HG02852 (cell line): ENCODE measurements around the gene REPS2.
"Not testable (repeated sequence)": the region's sequence is repeated elsewhere in the genome, so short reads cannot be mapped to it uniquely, and the experiment has no call there.

ENCODE experiments used
- ATAC-seq: cut with Tn5 transposase; IDR thresholded peaks from one replicate; pipeline ENCODE4 v1.9.1; 2021; ENCODE audit warnings: mild to moderate bottlenecking, moderate library complexity; ENCODE audit not compliant: unreplicated experiment

REPS2 gene

DNA sequence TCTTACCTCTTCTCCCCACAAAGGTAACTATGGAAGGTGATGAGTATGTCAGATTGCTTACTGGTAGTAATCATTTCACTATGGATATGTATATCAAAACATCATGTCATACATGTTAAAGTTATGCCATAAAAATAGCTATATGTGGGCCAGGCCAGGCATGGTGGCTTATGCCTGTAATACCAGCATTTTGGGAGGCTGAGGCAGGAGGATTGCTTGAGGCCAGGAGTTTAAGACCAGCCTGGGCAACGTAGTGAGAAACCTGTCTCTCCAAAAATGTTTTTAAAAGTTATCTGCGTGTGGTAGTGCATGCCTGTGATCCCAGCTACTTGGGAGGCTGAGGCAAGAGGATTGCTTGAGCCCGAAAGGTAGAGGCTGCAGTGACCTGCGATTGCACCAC lies 16.2 kb downstream of the REPS2 start:
- not testable (repeated sequence) for ATAC-seq

DNA sequence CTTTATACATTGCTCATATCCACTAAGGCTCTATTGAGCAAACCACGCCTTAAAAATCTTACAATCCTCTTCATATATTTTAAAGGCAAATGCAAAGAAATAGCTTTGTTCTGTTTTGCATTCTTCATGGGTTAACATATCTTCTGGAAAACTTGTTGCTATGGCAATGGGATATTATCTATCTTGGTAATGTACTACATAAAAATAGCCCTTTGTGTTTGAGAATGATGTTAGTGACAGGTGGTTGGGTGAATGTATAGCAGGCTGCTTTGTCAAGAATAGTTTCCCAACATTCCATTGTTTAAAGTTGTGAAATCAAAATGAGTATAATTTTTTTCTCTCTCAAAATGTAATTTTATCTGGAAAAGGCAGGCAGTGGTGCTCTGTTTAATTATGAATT lies 16.8 kb downstream of the REPS2 start:
- ATAC-seq: no peak

DNA sequence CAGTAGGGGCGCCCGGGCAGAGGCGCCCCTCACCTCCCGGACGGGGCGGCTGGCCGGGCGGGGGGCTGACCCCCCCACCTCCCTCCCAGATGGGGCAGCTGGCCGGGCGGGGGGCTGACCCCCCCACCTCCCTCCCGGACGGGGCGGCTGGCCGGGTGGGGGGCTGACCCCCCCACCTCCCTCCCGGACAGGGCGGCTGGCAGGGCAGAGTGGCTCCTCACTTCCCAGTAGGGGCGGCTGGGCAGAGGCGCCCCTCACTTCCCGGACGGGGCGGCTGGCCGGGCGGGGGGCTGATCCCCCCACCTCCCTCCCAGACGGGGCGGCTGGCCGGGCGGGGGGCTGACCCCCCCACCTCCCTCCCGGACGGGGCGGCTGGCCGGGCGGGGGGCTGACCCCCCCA lies 18.5 kb downstream of the REPS2 start:
- not testable (repeated sequence) for ATAC-seq

DNA sequence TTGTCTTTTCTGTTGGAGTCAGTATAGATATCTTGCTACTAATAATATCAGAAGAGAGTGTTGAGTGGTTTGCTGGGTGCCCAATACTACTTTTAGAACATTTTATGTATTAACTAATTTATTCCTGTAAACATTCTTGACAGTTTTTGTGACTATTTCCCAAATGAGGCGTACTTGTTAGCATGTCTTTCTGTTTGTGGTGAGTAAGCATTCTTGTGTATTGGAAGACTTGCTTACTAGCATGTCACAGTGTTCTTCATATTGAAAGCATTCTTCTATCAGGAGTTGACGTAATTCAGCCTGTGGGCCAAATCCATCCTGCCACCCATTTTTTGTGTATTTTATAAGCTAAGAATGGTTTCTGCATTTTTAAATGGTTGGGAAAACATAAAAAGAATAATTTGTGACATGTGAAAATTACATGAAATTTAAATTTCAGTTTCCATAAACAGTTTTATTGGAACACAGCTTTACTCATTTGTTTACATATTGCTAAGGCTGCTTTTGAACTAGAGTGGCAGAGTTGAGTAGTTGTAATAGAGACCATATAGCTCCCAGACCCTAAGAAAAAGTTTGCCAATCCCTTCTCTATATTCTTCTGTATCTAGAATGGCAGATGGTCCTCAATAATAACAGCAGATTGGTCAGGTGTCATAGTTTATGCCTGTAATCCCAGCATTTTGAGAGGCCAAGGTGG lies 20.4 kb downstream of the REPS2 start:
- no peak for ATAC-seq

DNA sequence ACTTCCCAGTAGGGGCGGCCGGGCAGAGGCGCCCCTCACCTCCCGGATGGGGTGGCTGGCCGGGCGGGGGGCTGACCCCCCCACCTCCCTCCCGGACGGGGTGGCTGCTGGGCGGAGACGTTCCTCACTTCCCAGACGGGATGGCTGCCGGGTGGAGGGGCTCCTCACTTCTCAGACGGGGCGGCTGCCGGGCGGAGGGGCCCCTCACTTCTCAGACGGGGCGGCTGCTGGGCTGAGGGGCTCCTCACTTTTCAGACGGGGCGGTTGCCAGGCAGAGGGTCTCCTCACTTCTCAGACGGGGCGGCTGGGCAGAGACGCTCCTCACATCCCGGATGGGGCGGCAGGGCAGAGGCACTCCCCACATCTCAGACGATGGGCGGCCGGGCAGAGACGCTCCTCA lies 22.3 kb downstream of the REPS2 start:
- ATAC-seq: not testable (repeated sequence)

DNA sequence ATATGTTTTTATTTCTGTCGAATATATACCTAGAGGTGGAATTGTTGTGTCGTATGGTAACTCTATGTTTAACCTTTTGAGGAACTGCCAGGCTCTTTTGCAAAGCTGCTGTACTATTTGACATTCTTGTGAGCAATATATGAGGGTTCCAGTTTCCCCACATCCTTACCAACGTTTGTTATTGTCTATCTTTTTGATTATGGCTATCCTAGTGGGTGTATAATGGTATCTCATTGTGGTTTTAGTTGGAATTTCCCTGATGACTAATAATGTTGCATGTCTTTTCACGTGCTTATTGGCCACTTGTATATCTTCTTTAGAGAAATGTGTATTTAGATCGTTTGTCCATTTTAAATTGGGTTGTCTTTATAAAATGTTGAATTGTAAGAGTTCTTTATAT lies 24.5 kb downstream of the REPS2 start:
- ATAC-seq: no peak

DNA sequence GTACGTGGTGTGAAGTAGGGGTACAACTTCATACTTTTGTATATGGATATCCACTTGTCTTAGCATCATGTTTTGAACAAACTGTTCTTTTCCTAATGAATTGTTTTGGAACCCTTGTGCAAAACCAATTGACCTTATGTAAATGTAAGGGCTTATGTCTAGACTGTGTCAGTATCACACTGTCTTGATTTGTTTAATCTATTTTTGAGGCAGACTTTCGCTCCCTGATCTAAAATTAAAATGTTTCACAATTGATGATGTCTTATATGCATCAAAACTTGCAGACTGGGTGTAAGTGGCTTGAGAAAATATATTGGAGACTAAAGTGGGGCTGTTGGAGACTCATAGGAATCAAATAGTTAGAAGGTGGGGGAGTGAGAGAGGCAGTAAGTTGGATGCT lies 25.2 kb downstream of the REPS2 start:
- ATAC-seq: no peak

DNA sequence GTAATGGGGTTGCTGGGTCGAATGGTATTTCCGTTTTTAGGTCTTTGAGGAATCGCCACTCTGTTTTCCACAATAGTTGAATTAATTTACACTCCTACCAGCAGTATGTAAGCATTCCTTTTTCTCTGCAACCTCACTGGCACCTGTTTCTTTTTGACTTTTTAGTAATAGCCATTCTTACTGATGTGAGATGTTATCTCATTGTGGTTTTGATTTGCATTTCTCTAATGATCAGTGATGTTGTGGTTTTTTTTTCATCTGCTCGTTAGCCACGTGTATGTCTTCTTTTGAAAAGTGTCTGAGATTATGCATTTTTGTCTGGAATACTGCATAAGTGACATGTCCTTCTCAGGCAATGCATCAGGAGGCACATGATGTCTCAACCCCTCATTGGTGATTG lies 28.8 kb downstream of the REPS2 start:
- ATAC-seq: no peak

DNA sequence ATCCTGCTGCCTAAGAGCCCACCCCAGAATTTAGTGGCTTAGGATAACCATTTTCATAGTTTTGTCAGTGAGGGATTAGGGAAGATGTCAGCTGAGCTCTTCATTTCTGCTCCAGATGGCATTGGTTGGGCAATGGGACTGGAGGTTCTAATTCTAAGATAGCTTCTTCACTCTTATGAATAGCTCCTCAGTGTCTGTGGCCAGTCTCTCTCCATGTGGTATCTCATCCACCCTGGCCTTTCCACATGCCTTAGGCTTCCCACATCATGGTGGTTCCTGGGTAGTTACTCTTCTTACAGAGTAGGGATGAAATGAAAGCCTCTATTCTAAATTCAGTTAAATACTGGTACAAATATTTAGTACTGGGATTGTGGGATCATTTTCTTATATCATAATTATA lies 31.3 kb downstream of the REPS2 start:
- ATAC-seq: no peak

DNA sequence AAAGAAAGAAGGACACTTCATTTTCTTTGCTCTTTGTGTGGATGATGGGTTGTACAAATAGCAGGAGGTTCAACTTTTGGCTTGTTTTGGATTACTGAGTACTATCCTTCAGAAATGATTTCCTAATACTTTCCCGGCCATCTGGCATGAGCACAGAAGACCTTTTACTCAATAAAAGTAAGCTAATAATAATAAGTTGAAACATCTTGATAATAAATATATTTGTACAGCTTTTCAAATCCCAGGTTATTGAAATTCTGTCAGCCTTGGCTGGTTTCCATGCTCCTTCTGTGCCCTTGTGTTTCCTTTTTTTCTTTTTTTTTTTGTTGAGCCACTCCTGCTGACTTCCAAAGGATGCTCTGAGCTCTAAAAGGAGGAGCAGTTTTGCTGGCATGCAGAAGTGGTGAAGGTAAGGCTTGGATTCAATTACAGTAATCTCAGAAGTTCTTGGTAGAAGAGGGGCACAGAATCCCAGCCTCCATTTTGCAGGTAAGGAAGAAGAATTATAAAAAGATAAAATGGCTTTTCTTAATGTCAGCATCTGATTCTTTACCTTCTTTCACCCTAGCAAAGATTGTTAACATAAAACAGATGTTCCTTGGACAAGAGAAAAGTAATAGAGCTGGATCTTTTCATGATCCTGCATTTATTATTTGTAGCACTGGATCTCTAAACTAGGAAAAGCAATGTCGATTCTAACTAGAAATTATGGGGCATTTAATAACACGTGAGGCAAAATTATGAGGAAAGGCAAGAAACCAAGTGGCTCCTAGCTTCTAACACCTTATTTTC lies 31.9 kb downstream of the REPS2 start:
- ATAC-seq: no peak

DNA sequence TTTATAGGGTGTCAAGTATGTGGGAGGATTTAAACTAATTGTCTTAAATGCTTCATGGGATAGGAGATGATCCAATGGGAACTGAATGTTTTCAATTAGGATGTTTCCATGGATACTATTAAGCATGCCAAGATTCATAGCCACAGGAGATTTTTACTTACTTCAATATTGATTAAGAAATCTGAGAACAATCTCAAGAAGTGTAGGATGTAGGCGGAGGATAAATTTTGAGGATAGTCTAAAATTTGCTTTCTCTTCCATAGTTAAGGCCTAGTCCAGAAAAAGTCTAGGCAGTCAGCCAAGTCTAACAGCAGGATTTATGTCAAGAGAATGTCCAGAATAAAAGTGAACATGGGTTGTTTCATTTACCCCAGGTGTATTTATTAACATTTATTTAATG lies 32.8 kb downstream of the REPS2 start:
- no peak for ATAC-seq

DNA sequence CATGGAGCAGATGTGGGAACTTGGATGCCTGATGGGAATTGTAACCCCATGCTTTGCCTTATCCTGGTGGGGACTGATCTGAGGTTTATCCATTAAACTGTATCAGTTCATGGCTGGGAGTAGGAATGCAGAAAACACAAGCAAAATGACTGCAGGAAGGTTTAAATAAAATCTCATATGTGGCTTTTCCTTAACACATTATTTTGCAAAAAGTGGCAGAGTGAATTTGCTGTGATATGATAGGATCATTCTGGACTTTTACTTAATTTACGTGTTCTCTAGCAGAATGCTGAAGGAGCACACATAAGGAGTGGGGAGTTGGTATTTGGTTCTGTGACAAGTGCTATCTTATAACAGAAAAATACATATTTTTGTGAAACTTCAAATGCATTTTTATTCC lies 34.8 kb downstream of the REPS2 start:
- ATAC-seq: no peak

DNA sequence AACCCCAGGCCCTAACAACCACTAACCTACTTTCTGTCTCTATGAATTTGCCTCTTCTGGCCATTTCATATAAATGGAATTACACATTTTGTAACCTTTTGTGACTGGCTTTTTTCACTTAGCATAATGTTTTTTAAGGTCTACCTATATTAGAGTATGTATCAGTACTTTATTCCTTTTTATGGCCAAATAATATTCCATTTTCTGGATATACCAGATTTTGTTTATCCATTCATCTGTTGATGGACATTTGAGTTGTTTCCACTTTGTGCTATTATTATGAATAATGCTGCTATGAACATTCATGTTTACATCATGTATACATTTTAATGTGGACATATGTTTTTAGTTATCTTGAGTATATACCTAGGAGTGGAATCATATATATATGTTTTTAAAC lies 35.5 kb downstream of the REPS2 start:
- ATAC-seq: no peak

DNA sequence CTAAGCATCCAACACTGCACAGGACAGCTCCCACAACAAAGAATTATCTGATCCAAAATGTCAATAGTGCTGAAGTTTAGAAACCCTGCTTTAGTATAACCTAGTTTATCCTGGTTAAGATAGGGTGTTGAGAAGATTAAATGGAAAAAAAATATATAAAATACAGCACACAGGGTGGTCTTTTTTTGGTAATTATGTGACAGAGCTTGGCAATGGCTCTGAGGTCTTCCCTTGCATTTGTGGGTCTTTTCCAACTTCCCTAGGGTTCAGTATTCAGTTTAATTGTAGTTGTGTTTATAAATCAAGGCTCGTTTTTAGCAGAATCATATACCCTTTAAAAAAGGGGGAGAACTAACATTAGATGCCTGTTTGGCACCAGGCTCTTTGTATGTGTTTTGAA lies 36.6 kb downstream of the REPS2 start:
- ATAC-seq: no peak

DNA sequence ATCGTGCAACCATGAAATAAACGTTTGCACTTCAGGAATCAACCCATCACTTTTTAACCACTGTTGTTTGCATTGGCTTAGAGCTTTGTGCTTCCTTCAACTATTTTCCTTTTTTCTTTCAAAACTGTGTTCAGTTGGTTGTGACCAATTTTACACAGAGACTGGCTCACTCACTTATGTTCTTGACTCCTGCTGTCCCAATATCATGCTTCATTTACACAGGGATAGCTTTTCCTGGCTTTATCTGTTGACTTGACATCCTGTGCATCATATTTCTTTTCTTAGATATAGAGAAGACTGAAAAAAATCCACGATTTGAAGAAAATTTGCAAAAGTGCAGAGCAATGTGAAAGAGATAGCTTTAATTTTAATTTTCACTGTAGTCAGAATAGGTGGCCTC lies 38.8 kb downstream of the REPS2 start:
- ATAC-seq: no peak

DNA sequence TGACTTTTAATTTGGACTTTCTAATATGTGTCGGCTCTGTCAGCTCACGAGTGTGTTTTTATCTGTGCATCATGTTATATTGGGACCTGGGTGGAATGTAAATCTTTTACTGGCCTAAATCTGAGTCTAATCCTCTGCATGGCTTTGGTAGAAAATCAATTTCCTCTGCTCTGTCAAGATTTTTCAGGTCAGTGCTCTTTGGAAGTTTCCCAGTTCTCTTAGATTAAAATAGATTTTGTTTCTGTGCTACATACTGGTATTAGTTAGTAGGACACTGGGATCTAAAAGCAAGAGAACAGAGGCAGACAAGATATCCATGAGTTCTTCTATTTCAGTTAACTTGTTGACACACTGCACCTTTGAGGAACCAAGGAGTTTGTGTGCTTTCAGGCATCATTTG lies 39.7 kb downstream of the REPS2 start:
- ATAC-seq: no peak

DNA sequence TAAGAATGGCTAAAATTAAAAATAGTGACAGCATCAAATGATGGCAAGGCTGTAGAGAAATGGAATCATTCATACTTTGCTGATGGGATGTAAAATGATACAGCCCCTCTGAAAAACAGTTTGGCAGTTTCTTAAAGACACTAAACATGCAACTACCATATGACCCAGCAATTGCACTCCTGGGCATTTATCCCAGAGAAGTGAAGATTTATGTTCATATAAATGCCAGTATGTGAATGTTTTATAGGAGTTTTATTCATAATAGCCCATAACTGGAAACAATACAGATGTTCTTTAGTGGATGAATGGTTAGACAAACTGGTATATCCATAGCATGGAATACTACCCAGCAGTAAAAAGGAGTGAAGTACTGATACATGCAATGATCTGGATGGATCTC lies 43.3 kb downstream of the REPS2 start:
- no peak for ATAC-seq

DNA sequence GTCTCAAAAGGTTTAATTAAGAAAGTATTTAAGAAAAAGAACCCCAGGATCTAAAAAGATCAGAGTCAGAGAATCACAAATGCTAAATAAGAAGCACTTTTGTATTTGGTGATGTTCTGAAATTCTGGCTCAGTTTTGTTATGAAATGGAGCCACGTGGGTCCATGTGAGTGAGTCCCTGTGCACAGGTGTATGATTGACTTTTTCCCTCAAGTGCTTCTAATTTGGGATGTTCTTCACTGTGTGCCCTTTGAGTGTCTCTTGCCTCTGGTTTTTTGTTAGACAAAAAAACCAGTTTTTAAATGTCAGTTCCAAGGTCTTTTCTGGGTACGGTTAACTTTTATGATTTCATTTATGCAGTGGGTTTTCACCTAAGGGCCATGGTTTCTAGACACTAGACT lies 44.4 kb downstream of the REPS2 start:
- ATAC-seq: no peak

DNA sequence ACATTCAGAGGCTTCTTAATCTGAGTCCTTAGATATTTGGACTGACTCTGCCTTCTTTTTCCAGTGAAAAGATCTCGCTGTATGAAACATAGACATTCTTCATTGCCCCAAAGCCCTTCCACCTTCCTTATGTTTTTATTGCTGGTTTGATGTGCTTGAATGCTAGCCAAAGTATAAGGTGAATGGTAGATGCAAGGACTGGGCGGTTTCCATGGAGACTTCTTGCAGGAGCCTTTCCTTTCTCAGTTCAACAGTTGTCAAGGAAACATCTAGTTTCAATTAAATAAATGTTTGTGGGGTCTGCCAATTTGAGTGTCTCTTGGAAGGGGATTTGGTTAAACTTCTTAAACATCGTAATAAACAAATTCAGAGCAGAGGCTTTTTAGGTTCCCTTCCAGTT lies 46.0 kb downstream of the REPS2 start:
- no peak for ATAC-seq

DNA sequence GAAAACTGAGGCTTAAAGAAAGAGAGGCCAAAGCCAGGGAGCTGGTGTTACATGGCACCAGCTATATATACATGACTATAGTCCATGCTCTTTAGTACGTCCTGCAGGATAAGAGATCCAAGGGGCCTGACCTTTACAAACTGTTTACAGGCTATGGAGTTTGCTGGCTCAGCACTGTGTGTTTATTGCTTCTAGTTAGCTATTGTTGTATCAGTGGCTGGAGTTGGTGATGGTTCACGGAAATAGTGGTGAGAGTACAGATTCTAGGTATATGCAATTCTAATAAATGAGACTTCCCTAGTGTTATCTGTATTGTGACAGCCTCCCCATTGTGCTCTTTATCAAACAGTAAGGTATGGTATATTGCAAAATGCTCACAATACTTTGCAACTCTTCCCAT lies 46.5 kb downstream of the REPS2 start:
- ATAC-seq: no peak

DNA sequence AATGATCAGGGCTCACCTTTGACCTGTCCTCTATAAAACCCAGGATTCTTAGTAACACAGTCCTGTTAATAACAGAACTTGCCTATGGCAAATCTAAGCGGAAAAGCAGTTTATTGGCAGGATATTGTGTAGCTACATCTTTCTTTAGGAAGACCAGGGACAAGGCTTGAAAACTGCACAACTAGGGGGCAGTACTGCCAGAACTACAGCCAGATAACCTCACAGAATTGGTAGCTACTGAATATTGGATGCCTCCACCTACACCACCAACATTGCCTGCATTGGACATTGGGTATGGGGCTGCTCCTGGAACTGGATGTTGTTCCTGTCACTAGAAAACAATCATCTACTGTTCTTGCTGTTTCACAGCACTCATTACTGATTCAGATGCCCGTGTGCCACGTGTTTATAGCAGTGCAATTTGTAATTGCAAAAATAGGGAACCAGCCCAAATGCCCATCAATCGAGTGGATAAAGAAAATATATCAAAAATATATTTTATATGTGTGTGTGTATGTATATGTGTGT lies 47.4 kb downstream of the REPS2 start:
- no peak for ATAC-seq

DNA sequence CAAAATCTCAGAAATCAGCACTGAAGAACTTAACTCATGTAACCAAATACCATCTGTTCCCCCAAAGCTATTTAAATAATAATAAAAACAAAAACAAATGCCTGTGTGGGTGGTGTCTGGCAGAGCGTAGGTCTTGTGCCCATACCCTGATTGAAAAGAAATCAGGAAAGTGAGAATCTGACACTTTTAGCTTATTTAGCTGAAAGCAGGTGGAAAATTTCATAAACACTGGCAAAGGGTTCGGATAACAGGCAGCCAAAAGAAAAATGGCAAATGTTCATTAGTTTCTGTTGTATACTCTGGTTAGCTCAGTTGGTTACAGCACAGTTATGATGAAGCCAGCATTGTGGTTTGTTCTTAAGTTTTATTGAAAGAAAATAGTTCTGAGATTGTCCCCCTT lies 48.3 kb downstream of the REPS2 start:
- no peak for ATAC-seq
